ENCODE measurements around the gene PML. TPM values are rescaled to one million over a fixed set of nuclear protein-coding genes. Genes with fewer than 3 reads are reported as not detected.

PML gene
- total and polyA plus RNA-seq, 4 donors, result 8.2 to 15.2 (median 10.8) TPM

- H3K4me1 ChIP-seq (ENCODE audit: control insufficient read depth in 4 of 4, insufficient read depth in 4 of 4, low read length in 3 of 4), result peaks cover 9 to 43% (median 32%) of the 10 kb centered on the region in 4 donors
- WGBS, result under 1% methylated on average over 72 of the region's 72 CpGs
Observed at GRCh38 chr15:73991726-73992593, 2.6 kb upstream of the PML start, which contains the start of gene STOML1. STOML1 (minus strand) TSS chr15:73992295; CDS start chr15:73992223, 72 bp downstream.

More at GRCh38 chr15:73991726-73992593, 2.6 kb upstream of the PML start, which contains the start of gene STOML1:
- peak; percentile 98 for DNase-seq (ENCODE audit: low spot score)
- Histone ChIP-seq H3K9ac (ENCODE audit: low read depth in 1 of 2, low read length in 2 of 2) (peak within 1 kb of the TSS; percentile 16 to 48), H3K9me3 (ENCODE audit: control insufficient read depth in 4 of 4, low read length in 3 of 4) (no peaks in the 10 kb centered on the region), H3K27me3 (ENCODE audit: control insufficient read depth in 4 of 4, insufficient read depth in 4 of 4, low read length in 3 of 4) (no peaks in the 10 kb centered on the region), H3K27ac (ENCODE audit: low read depth in 1 of 2, low read length in 2 of 2) (peak within 1 kb of the TSS; percentile 28 to 72), H3K4me3 (ENCODE audit: low read depth in 1 of 3, low read length in 3 of 3) (peak within 1 kb of the TSS; percentile 77 to 86 (median 79)), H3K36me3 (ENCODE audit: control insufficient read depth in 4 of 4, insufficient read depth in 3 of 4, low read depth in 1 of 4, low read length in 3 of 4) (peaks cover 0 to 4% (median 0%) of the 10 kb centered on the region in 4 donors)
- TF ChIP-seq NR2F2 (IDR thresholded peaks at IDR 0.05) (no peak), ATF3 (IDR thresholded peaks at IDR 0.05) (no peak), MAX (IDR thresholded peaks at IDR 0.05) (no peak), HNF4A (conservative IDR thresholded peaks at IDR 0.05) (no peak), FOXA1 (IDR thresholded peaks at IDR 0.05) (no peak), RXRA (IDR thresholded peaks at IDR 0.05) (no peak), REST (IDR thresholded peaks at IDR 0.05) (no peak), RAD21 (IDR thresholded peaks at IDR 0.05) (no peak), HNF4G (IDR thresholded peaks at IDR 0.05) (no peak), FOXA2 (IDR thresholded peaks at IDR 0.05) (no peak), SP1 (IDR thresholded peaks at IDR 0.05) (no peak), TAF1 (conservative IDR thresholded peaks at IDR 0.05) (no peak), CTCF (IDR thresholded peaks at IDR 0.05; ENCODE audit: low read depth, low read length, missing input control) (peak; percentile 96), GABPA (IDR thresholded peaks at IDR 0.05 in 1 of 2, conservative IDR thresholded peaks at IDR 0.05 in 1 of 2) (peak; percentile 27 to 86), JUND (IDR thresholded peaks at IDR 0.05) (no peak), ZBTB33 (IDR thresholded peaks at IDR 0.05) (no peak), YY1 (IDR thresholded peaks at IDR 0.05) (no peak), EGR1 (IDR thresholded peaks at IDR 0.05; ENCODE audit: low read depth in 2 of 2) (peak in 1 of 2 donors; percentile 13)

Measured in liver (tissue), 9 donors.